Mucosa of rectum (tissue), 2 donors: ENCODE measurements around the gene TAOK1.
"Not testable (repeated sequence)": the region's sequence is repeated elsewhere in the genome, so short reads cannot be mapped to it uniquely, and the experiment has no call there.

ENCODE experiments used
- H3K27ac ChIP-seq, 2 donors: one replicate each; pipeline ENCODE4 v1.7.0; 2013; ENCODE audit warnings: inconsistent platforms in 2 of 2, low read depth in 2 of 2, low read length in 2 of 2
- H3K27me3 ChIP-seq, 2 donors: one replicate each; pipeline ENCODE4 v1.7.0; 2013; ENCODE audit warnings: low read length in 2 of 2; ENCODE audit not compliant: control insufficient read depth in 2 of 2, insufficient read depth in 2 of 2
- H3K36me3 ChIP-seq, 2 donors: one replicate each; pipeline ENCODE4 v1.7.0; 2013; ENCODE audit warnings: low read length in 2 of 2; ENCODE audit not compliant: control insufficient read depth in 2 of 2, insufficient read depth in 2 of 2
- H3K4me1 ChIP-seq, 2 donors: one replicate each; pipeline ENCODE4 v1.7.0; 2013; ENCODE audit warnings: low read length in 2 of 2, mild to moderate bottlenecking in 1 of 2; ENCODE audit not compliant: control insufficient read depth in 2 of 2, insufficient read depth in 2 of 2
- H3K4me3 ChIP-seq, 2 donors: one replicate each; pipeline ENCODE4 v1.7.0; 2013; ENCODE audit warnings: low read length in 2 of 2
- H3K9ac ChIP-seq, 2 donors: one replicate each; pipeline ENCODE4 v1.7.0; 2013; ENCODE audit warnings: low read length in 2 of 2, low read depth in 1 of 2, mild to moderate bottlenecking in 1 of 2
- H3K9me3 ChIP-seq, 2 donors: one replicate each; pipeline ENCODE4 v1.7.0; 2013; ENCODE audit warnings: low read length in 2 of 2; ENCODE audit not compliant: control insufficient read depth in 2 of 2
- donor health status: healthy.
- donor health status: Normal muscosa, but diverticular disease.

The TAOK1 gene

DNA sequence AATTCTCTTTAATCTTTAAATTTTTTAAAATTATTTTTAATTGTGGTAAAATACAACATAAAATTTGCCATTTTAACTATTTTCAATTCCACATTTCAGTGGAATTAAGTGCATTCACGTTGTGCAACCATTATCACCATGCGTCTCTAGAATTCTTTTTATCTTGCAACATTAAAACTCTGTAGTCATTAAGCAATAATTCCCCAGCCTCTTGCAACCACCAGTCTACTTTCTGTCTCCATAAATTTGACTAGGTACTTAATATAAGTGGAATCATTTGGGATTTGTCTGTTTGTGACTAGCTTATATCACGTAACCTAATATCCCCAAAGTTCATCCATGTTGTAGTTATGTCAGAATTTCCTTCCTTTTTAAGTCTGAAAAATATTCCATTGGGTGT, 79.1 kb downstream of the TAOK1 start:
- H3K9me3 ChIP-seq, result no peaks in the 10 kb centered on the region
- H3K27ac ChIP-seq, result no peak overlapping the region
- H3K4me3 ChIP-seq, result no peak overlapping the region
- H3K4me1 ChIP-seq, result no peaks in the 10 kb centered on the region
- H3K9ac ChIP-seq, result no peak overlapping the region
- H3K36me3 ChIP-seq, result peaks cover 12% of the 10 kb centered on the region in 2 donors
- no peaks in the 10 kb centered on the region for H3K27me3 ChIP-seq

GRCh38 chr17:29473437-29473836, 83.3 kb downstream of the TAOK1 start:
- H3K36me3 ChIP-seq, result peaks cover 7 to 16% of the 10 kb centered on the region in 2 donors
- not testable (repeated sequence) for H3K27ac ChIP-seq, H3K9ac ChIP-seq, H3K4me1 ChIP-seq, H3K9me3 ChIP-seq, H3K4me3 ChIP-seq, H3K27me3 ChIP-seq

GRCh38 chr17:29474297-29474696, 84.1 kb downstream of the TAOK1 start:
- Histone ChIP-seq H3K27me3 (no peaks in the 10 kb centered on the region), H3K4me1 (no peaks in the 10 kb centered on the region), H3K36me3 (peaks cover 7 to 16% of the 10 kb centered on the region in 2 donors), H3K27ac (no peak overlapping the region), H3K9ac (no peak overlapping the region), H3K9me3 (no peaks in the 10 kb centered on the region), H3K4me3 (no peak overlapping the region)

DNA sequence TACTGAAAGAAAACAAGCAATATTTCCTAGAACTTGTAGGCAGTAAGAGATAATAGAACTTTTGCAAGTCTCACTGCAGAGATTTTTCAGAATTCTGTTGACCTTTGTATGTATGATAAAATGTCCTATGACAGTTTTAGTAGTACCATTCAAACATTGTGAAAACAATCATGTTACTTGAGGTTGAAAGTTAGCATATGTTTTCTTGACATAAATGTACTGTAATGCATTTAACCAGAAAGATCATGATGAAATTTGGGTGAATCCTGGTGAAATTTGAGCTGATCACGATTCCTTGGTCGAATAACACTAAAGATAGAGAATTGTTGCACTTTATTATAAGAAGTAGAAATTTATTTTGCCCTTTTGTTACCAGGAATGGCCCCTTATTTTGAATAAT, 85.7 kb downstream of the TAOK1 start:
- peaks cover 12 to 15% of the 10 kb centered on the region in 2 donors for H3K36me3 ChIP-seq
- H3K27ac ChIP-seq, result no peak overlapping the region
- H3K9me3 ChIP-seq, result no peaks in the 10 kb centered on the region
- no peaks in the 10 kb centered on the region for H3K27me3 ChIP-seq
- no peaks in the 10 kb centered on the region for H3K4me1 ChIP-seq
- H3K9ac ChIP-seq, result no peak overlapping the region
- no peak overlapping the region for H3K4me3 ChIP-seq

- H3K9ac ChIP-seq, H3K27me3 ChIP-seq, H3K9me3 ChIP-seq, H3K4me1 ChIP-seq, H3K4me3 ChIP-seq, H3K27ac ChIP-seq: not testable (repeated sequence)
- peaks cover 14 to 26% of the 10 kb centered on the region in 2 donors for H3K36me3 ChIP-seq
Observed at GRCh38 chr17:29480249-29480928, 90.2 kb downstream of the TAOK1 start.

DNA sequence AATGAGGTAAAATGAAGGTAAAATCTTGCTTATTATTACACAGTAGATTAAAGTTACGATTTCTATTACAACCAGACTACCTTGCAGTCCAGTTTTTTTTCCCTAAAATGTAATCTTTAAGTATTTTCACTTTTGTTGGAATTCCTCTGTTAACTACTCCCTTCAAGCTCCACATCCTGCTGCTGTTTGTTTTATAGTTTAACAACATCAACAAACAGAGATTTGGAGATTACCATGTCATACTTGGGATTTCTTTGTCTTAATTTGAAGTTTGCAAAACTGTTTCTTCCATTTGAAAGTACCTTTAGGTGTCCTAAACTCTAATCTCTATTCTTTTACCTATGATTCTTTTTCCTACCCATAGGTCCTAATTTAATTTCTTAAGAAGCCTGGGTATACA, 93.3 kb downstream of the TAOK1 start:
- Histone ChIP-seq H3K27me3 (no peaks in the 10 kb centered on the region), H3K9me3 (no peaks in the 10 kb centered on the region), H3K4me1 (no peaks in the 10 kb centered on the region), H3K9ac (no peak overlapping the region), H3K36me3 (peaks cover 11 to 30% of the 10 kb centered on the region in 2 donors), H3K27ac (no peak overlapping the region), H3K4me3 (no peak overlapping the region)

- Histone ChIP-seq H3K4me3 (no peak overlapping the region), H3K9ac (no peak overlapping the region), H3K27ac (no peak overlapping the region), H3K27me3 (no peaks in the 10 kb centered on the region), H3K4me1 (no peaks in the 10 kb centered on the region), H3K36me3 (peaks cover 31 to 42% of the 10 kb centered on the region in 2 donors), H3K9me3 (no peaks in the 10 kb centered on the region)
Observed at GRCh38 chr17:29495011-29495410, 104.8 kb downstream of the TAOK1 start.

DNA sequence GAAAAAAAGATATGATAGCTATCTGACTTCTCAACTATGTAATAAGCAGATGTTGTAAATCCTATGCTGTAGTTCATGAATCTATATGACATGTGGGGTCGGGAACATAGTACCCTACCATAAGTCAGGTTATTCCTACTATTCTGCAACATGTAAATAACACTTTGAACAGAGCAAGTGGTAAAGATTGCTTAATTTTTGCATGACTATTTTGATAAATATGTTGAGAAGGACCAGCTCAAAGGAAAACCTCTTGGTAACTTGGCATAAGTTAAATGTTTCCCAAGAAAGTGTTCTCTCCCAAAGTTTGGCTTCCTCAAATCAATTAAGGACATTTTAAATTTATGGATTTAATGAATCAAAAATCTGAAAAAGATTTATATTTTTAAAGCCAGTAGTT, 114.5 kb downstream of the TAOK1 start:
- Histone ChIP-seq H3K9me3 (no peaks in the 10 kb centered on the region), H3K36me3 (peaks cover 33 to 47% of the 10 kb centered on the region in 2 donors), H3K27me3 (no peaks in the 10 kb centered on the region), H3K27ac (no peak overlapping the region), H3K4me3 (no peak overlapping the region), H3K9ac (no peak overlapping the region), H3K4me1 (no peaks in the 10 kb centered on the region)

GRCh38 chr17:29505836-29506235, 115.7 kb downstream of the TAOK1 start:
- H3K9me3 ChIP-seq, result no peaks in the 10 kb centered on the region
- peaks cover 27 to 44% of the 10 kb centered on the region in 2 donors for H3K36me3 ChIP-seq
- no peaks in the 10 kb centered on the region for H3K4me1 ChIP-seq
- no peak overlapping the region for H3K27ac ChIP-seq
- no peaks in the 10 kb centered on the region for H3K27me3 ChIP-seq
- H3K4me3 ChIP-seq, result no peak overlapping the region
- no peak overlapping the region for H3K9ac ChIP-seq

DNA sequence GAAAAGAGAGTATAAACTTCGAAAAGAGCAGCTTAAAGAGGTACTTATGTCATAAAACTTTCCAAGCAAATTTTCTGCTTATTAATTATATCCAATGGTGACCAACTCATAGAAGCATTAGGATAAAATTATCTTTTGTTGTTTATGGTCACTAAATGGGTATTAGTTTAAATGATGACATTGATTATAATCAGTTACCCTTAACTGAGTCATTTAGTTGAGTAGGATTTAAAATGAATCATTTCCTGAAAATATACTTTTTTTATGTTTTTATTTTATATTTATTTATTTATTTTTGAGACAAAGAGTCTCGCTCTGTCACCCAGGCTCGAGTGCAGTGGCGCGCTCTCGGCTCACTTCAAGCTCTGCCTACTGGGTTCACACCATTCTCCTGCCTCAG, 120.8 kb downstream of the TAOK1 start:
- Histone ChIP-seq H3K27ac (no peak overlapping the region), H3K9ac (no peak overlapping the region), H3K9me3 (no peaks in the 10 kb centered on the region), H3K4me3 (no peak overlapping the region), H3K36me3 (peaks cover 18 to 45% of the 10 kb centered on the region in 2 donors), H3K4me1 (no peaks in the 10 kb centered on the region), H3K27me3 (no peaks in the 10 kb centered on the region)
